HepG2 (cell line): ENCODE measurements around the gene DND1. TPM values are rescaled to one million over a fixed set of nuclear protein-coding genes. Genes with fewer than 3 reads are reported as not detected.

Experiments used
- CC2D1A ChIP-seq: sonication (generic); formaldehyde crosslinking; IDR thresholded peaks from 2 replicates; pipeline ENCODE4 v1.8.1; 2023; ENCODE audit warnings: mild to moderate bottlenecking, missing genetic modification reagents
- CREM ChIP-seq, 2 experiments: sonication (generic) in 1 of 2; formaldehyde crosslinking in 1 of 2; IDR thresholded peaks; 2 replicates each; pipeline versions ENCODE4 v1.4.0 to v1.6.1; 2016 to 2020; ENCODE audit warnings: antibody characterized with exemption in 1 of 2, mild to moderate bottlenecking in 1 of 2, missing genetic modification reagents in 1 of 2
- GTF3A ChIP-seq: sonication (generic); formaldehyde crosslinking; conservative IDR thresholded peaks from 2 replicates; pipeline ENCODE4 v1.4.0; 2020; ENCODE audit warnings: mild to moderate bottlenecking, missing genetic modification reagents
- GZF1 ChIP-seq: sonication (generic); formaldehyde crosslinking; IDR thresholded peaks from 2 replicates; pipeline ENCODE4 v1.5.1; 2020; ENCODE audit warnings: mild to moderate bottlenecking, missing genetic modification reagents
- KDM5B ChIP-seq: sonication (generic); formaldehyde crosslinking; IDR thresholded peaks from 2 replicates; pipeline ENCODE4 v1.4.0; 2020; ENCODE audit warnings: missing genetic modification reagents, mild to moderate bottlenecking, borderline replicate concordance
- KDM6A ChIP-seq: IDR thresholded peaks from 2 replicates; pipeline ENCODE4 v1.6.1; 2016; ENCODE audit warnings: low read depth
- NFYC ChIP-seq: IDR thresholded peaks from 2 replicates; pipeline ENCODE4 v1.6.1; 2016; ENCODE audit warnings: missing genetic modification reagents, missing compliant biosample characterization
- RORA ChIP-seq: sonication (generic); formaldehyde crosslinking; IDR thresholded peaks from 2 replicates; pipeline ENCODE4 v1.5.0; 2020; ENCODE audit warnings: mild to moderate bottlenecking, missing genetic modification reagents, moderate library complexity
- SAFB2 ChIP-seq: sonication (generic); formaldehyde crosslinking; IDR thresholded peaks from 2 replicates; pipeline ENCODE4 v1.5.1; 2020; ENCODE audit warnings: missing genetic modification reagents, low read depth, mild to moderate bottlenecking, borderline replicate concordance
- SOX5 ChIP-seq: IDR thresholded peaks from 2 replicates; pipeline ENCODE4 v1.6.1; 2016; ENCODE audit warnings: borderline replicate concordance
- STAG1 ChIP-seq: sonication (generic); formaldehyde crosslinking; IDR thresholded peaks from 2 replicates; pipeline ENCODE4 v1.4.0; 2020; ENCODE audit warnings: missing genetic modification reagents
- ZMYM2 ChIP-seq: sonication (generic); formaldehyde crosslinking; IDR thresholded peaks from 2 replicates; pipeline ENCODE4 v1.8.0; 2022; ENCODE audit warnings: mild to moderate bottlenecking, missing genetic modification reagents
- ZMYM4 ChIP-seq: sonication (generic); formaldehyde crosslinking; IDR thresholded peaks from 2 replicates; pipeline ENCODE4 v1.8.1; 2023; ENCODE audit warnings: mild to moderate bottlenecking, missing genetic modification reagents
- ZNF383 ChIP-seq: sonication (generic); formaldehyde crosslinking; IDR thresholded peaks from 2 replicates; pipeline ENCODE4 v1.4.0; 2020; ENCODE audit warnings: missing genetic modification reagents, mild to moderate bottlenecking, borderline replicate concordance
- ZNF44 ChIP-seq: sonication (generic); formaldehyde crosslinking; IDR thresholded peaks from 2 replicates; pipeline ENCODE4 v1.5.1; 2020; ENCODE audit warnings: mild to moderate bottlenecking, missing genetic modification reagents
- ZNF792 ChIP-seq: IDR thresholded peaks from 2 replicates; pipeline ENCODE4 v1.6.1; 2016
- polyA plus RNA-seq, 8 experiments: library from polyadenylated mRNA; depleted of rRNA in 3 of 8; stranded (reverse) in 7 of 8; unstranded in 1 of 8; fragments of >200 nt; fragmentation: Illumina TruSeq in 4 of 8; extraction: Trizol in 4 of 8; gene quantifications; 2 replicates each; pipeline versions ENCODE4 v1.2.1 to v1.2.3, GENCODE V29; 2011 to 2016; ENCODE audit warnings: low read depth in 4 of 8, missing spikeins in 1 of 8, mixed read lengths in 1 of 8; ENCODE audit not compliant: insufficient read depth in 1 of 8
- total RNA-seq, 5 experiments: library from RNA; depleted of rRNA; stranded (reverse); fragments of >200 nt; fragmentation: Illumina TruSeq; extraction: Trizol; gene quantifications; 2 replicates each; pipeline ENCODE4 v1.2.3, GENCODE V29; 2016; ENCODE audit warnings: low read depth in 1 of 5
- TF ChIP-seq, protein P1 (sequence below), 2 experiments: sonication (generic) in 1 of 2; formaldehyde crosslinking in 1 of 2; IDR thresholded peaks; 2 replicates each; pipeline versions ENCODE4 v1.4.0 to v1.6.1; 2018 to 2020; ENCODE audit warnings: missing genetic modification reagents in 2 of 2, borderline replicate concordance in 1 of 2, low read depth in 1 of 2, mild to moderate bottlenecking in 1 of 2, missing biosample characterization in 1 of 2
- TF ChIP-seq, protein P2 (sequence below): sonication (generic); formaldehyde crosslinking; IDR thresholded peaks from 2 replicates; pipeline ENCODE4 v1.4.0; 2020; ENCODE audit warnings: missing genetic modification reagents
- TF ChIP-seq, protein P3 (sequence below): sonication (generic); formaldehyde crosslinking; IDR thresholded peaks from 2 replicates; pipeline ENCODE4 v1.8.0; 2022; ENCODE audit warnings: low read depth, missing genetic modification reagents
- TF ChIP-seq, protein P4 (sequence below): sonication (generic); formaldehyde crosslinking; IDR thresholded peaks from 2 replicates; pipeline ENCODE4 v1.5.0; 2020; ENCODE audit warnings: missing genetic modification reagents
- TF ChIP-seq, protein P5 (sequence below): sonication (generic); formaldehyde crosslinking; IDR thresholded peaks from 2 replicates; pipeline ENCODE4 v1.5.0; 2020; ENCODE audit warnings: mild to moderate bottlenecking, missing genetic modification reagents, moderate library complexity

DND1 gene
- total and polyA plus RNA-seq, 2 of the 13 experiments (the other 11 are each of a cell fraction or from before 2014, with no cell fraction given), result 0.48 to 0.55 TPM

DNA sequence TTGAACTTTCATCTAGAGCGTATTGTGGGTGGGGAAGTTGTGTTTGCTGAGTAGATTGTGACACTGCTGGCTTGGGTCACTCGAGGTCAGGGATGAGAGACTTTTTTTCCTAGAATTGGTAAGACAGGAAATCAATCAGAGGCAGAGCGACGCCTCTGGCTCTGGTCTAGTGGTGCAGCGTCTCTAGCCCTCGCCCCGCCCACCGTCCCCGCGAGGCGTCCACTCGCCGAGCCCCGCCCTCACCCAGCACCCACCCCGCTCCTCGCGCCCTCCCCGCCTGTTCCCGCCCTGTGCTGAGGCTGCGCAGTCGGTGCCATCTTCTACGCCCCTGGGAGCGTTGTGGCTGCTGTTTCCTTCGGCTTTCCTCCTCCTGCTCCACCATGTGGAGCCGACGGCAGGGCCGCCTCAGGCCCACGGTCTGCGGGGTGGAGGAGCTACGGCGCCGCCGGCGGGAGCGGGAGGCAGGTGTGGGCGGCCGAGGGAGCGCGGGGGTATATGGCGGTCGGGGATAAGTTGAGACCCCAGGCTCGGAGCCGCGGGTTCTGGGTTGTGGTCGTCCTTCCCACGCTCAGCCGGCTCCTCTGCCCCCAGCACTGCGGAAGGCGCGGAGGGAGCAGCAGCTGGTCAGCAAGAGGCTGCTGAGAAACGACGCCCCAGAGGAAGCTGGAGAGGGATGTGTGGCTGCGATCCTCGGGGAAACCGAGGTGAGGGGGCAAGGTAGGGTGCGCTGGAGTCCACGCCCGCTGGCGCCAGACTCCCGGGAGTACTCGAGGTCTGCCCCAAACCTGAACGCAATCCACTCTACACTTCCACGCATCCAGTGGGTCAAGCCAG lies 34.0 kb downstream of the DND1 start, which contains the start of gene TMCO6 (continued):
- no peak; the same call in none of the 2 replicates for TF ChIP-seq KDM6A (CRISPR knock-in tag)
- TF ChIP-seq ZNF44 (CRISPR knock-in tag), result no peak
- TF ChIP-seq STAG1 (CRISPR knock-in tag), result peak; percentile 64
- no peak for TF ChIP-seq RORA (CRISPR knock-in tag)
- TF ChIP-seq, protein P1, sequence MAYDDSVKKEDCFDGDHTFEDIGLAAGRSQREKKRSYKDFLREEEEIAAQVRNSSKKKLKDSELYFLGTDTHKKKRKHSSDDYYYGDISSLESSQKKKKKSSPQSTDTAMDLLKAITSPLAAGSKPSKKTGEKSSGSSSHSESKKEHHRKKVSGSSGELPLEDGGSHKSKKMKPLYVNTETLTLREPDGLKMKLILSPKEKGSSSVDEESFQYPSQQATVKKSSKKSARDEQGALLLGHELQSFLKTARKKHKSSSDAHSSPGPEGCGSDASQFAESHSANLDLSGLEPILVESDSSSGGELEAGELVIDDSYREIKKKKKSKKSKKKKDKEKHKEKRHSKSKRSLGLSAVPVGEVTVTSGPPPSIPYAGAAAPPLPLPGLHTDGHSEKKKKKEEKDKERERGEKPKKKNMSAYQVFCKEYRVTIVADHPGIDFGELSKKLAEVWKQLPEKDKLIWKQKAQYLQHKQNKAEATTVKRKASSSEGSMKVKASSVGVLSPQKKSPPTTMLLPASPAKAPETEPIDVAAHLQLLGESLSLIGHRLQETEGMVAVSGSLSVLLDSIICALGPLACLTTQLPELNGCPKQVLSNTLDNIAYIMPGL (CRISPR knock-in tag; IDR thresholded peaks at IDR 0.05; ENCODE audit: borderline replicate concordance in 1 of 2, low read depth in 1 of 2), result peak; percentile 79 to 85; a peak in 3 of 4 replicates
- peak; percentile 97; the same call in 1 of the 2 replicates for TF ChIP-seq ZNF383 (CRISPR knock-in tag)
- TF ChIP-seq, protein P2, sequence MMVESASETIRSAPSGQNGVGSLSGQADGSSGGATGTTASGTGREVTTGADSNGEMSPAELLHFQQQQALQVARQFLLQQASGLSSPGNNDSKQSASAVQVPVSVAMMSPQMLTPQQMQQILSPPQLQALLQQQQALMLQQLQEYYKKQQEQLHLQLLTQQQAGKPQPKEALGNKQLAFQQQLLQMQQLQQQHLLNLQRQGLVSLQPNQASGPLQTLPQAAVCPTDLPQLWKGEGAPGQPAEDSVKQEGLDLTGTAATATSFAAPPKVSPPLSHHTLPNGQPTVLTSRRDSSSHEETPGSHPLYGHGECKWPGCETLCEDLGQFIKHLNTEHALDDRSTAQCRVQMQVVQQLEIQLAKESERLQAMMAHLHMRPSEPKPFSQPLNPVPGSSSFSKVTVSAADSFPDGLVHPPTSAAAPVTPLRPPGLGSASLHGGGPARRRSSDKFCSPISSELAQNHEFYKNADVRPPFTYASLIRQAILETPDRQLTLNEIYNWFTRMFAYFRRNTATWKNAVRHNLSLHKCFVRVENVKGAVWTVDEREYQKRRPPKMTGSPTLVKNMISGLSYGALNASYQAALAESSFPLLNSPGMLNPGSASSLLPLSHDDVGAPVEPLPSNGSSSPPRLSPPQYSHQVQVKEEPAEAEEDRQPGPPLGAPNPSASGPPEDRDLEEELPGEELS (CRISPR knock-in tag), result peak; percentile 92
- TF ChIP-seq GZF1, result peak; percentile 73; the same call in 1 of the 2 replicates
- peak; percentile 51; the same call in 1 of the 2 replicates for TF ChIP-seq ZNF792
- TF ChIP-seq, protein P3, sequence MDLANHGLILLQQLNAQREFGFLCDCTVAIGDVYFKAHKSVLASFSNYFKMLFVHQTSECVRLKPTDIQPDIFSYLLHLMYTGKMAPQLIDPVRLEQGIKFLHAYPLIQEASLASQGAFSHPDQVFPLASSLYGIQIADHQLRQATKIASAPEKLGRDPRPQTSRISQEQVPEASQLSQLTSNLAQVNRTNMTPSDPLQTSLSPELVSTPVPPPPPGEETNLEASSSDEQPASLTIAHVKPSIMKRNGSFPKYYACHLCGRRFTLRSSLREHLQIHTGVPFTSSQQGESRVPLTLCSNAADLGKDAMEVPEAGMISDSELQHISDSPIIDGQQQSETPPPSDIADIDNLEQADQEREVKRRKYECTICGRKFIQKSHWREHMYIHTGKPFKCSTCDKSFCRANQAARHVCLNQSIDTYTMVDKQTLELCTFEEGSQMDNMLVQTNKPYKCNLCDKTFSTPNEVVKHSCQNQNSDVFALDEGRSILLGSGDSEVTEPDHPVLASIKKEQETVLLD, result no peak
- TF ChIP-seq CREM (IDR thresholded peaks at IDR 0.05), result peak; percentile 70; the same call in 1 of the 2 replicates
- no peak for TF ChIP-seq CREM (CRISPR knock-in tag; IDR thresholded peaks at IDR 0.05)
- TF ChIP-seq, protein P4, sequence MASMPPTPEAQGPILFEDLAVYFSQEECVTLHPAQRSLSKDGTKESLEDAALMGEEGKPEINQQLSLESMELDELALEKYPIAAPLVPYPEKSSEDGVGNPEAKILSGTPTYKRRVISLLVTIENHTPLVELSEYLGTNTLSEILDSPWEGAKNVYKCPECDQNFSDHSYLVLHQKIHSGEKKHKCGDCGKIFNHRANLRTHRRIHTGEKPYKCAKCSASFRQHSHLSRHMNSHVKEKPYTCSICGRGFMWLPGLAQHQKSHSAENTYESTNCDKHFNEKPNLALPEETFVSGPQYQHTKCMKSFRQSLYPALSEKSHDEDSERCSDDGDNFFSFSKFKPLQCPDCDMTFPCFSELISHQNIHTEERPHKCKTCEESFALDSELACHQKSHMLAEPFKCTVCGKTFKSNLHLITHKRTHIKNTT (CRISPR knock-in tag), result no peak
- peak; percentile 79; the same call in 1 of the 2 replicates for TF ChIP-seq SAFB2
- no peak; the same call in 1 of the 2 replicates for TF ChIP-seq NFYC (CRISPR knock-in tag)
- peak; percentile 78; the same call in 1 of the 2 replicates for TF ChIP-seq SOX5
- TF ChIP-seq GTF3A, result no peak
- TF ChIP-seq ZMYM4 (CRISPR knock-in tag), result peak; percentile 84
- TF ChIP-seq KDM5B (CRISPR knock-in tag), result peak; percentile 82; the same call in 1 of the 2 replicates
- no peak for TF ChIP-seq CC2D1A (CRISPR knock-in tag)
- TF ChIP-seq ZMYM2 (CRISPR knock-in tag), result peak; percentile 20; the same call in 1 of the 2 replicates
- TF ChIP-seq, protein P5, sequence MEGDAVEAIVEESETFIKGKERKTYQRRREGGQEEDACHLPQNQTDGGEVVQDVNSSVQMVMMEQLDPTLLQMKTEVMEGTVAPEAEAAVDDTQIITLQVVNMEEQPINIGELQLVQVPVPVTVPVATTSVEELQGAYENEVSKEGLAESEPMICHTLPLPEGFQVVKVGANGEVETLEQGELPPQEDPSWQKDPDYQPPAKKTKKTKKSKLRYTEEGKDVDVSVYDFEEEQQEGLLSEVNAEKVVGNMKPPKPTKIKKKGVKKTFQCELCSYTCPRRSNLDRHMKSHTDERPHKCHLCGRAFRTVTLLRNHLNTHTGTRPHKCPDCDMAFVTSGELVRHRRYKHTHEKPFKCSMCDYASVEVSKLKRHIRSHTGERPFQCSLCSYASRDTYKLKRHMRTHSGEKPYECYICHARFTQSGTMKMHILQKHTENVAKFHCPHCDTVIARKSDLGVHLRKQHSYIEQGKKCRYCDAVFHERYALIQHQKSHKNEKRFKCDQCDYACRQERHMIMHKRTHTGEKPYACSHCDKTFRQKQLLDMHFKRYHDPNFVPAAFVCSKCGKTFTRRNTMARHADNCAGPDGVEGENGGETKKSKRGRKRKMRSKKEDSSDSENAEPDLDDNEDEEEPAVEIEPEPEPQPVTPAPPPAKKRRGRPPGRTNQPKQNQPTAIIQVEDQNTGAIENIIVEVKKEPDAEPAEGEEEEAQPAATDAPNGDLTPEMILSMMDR (CRISPR knock-in tag), result peak; percentile 82
